Measurements from ENCODE around the gene NXN.

NXN gene

GRCh38 chr17:970364-970763 is 9.2 kb downstream of the NXN start:
- H3K4me3 ChIP-seq (ENCODE audit: low read length), result no peak overlapping the region
- no peak overlapping the region for H3K4me2 ChIP-seq (ENCODE audit: low read length)
- no peaks in the 10 kb centered on the region for H3F3A ChIP-seq (ENCODE audit: control insufficient read depth, insufficient read depth)
- H3K79me2 ChIP-seq (ENCODE audit: control insufficient read depth, low read length), result no peaks in the 10 kb centered on the region
- H4K20me1 ChIP-seq (ENCODE audit: control insufficient read depth, insufficient read depth, low read depth, low read length), result no peaks in the 10 kb centered on the region
- H3K27ac ChIP-seq (ENCODE audit: low read depth, low read length), result no peak overlapping the region
- no peaks in the 10 kb centered on the region for H3K9me2 ChIP-seq (replicated peaks; ENCODE audit: control insufficient read depth, low read length)
- H3K36me3 ChIP-seq (ENCODE audit: control insufficient read depth, low read length), result no peaks in the 10 kb centered on the region
- H3K9me3 ChIP-seq (ENCODE audit: control insufficient read depth, insufficient read depth, low read length), result no peaks in the 10 kb centered on the region
- H3K4me1 ChIP-seq (ENCODE audit: control insufficient read depth, low read length), result no peaks in the 10 kb centered on the region
- TF ChIP-seq, protein P1, sequence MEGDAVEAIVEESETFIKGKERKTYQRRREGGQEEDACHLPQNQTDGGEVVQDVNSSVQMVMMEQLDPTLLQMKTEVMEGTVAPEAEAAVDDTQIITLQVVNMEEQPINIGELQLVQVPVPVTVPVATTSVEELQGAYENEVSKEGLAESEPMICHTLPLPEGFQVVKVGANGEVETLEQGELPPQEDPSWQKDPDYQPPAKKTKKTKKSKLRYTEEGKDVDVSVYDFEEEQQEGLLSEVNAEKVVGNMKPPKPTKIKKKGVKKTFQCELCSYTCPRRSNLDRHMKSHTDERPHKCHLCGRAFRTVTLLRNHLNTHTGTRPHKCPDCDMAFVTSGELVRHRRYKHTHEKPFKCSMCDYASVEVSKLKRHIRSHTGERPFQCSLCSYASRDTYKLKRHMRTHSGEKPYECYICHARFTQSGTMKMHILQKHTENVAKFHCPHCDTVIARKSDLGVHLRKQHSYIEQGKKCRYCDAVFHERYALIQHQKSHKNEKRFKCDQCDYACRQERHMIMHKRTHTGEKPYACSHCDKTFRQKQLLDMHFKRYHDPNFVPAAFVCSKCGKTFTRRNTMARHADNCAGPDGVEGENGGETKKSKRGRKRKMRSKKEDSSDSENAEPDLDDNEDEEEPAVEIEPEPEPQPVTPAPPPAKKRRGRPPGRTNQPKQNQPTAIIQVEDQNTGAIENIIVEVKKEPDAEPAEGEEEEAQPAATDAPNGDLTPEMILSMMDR (IDR thresholded peaks at IDR 0.05; ENCODE audit: low read depth, low read length, poor library complexity, severe bottlenecking), result no peak
- no peak for TF ChIP-seq EZH2phosphoT487 (IDR thresholded peaks at IDR 0.05; ENCODE audit: borderline replicate concordance, low read length)
- H3K27me3 ChIP-seq (ENCODE audit: control insufficient read depth, low read length), result no peaks in the 10 kb centered on the region

GRCh38 chr17:969811-970355 is 9.7 kb downstream of the NXN start:
- no peaks in the 10 kb centered on the region for H3K79me2 ChIP-seq (ENCODE audit: control insufficient read depth, low read length)
- H3K27me3 ChIP-seq (ENCODE audit: control insufficient read depth, low read length), result no peaks in the 10 kb centered on the region

GRCh38 chr17:968812-969730 is 10.5 kb downstream of the NXN start:
- Histone ChIP-seq H3K9me3 (ENCODE audit: control insufficient read depth, insufficient read depth, low read length) (no peaks in the 10 kb centered on the region), H3F3A (ENCODE audit: control insufficient read depth, insufficient read depth) (no peaks in the 10 kb centered on the region), H3K36me3 (ENCODE audit: control insufficient read depth, low read length) (no peaks in the 10 kb centered on the region), H3K4me1 (ENCODE audit: control insufficient read depth, low read length) (no peaks in the 10 kb centered on the region), H3K9me2 (replicated peaks; ENCODE audit: control insufficient read depth, low read length) (no peaks in the 10 kb centered on the region), H3K27ac (ENCODE audit: low read depth, low read length) (no peak overlapping the region), H3K27me3 (ENCODE audit: control insufficient read depth, low read length) (no peaks in the 10 kb centered on the region), H4K20me1 (ENCODE audit: control insufficient read depth, insufficient read depth, low read depth, low read length) (no peaks in the 10 kb centered on the region), H3K4me2 (ENCODE audit: low read length) (no peak overlapping the region), H3K79me2 (ENCODE audit: control insufficient read depth, low read length) (no peaks in the 10 kb centered on the region), H3K4me3 (ENCODE audit: low read length) (no peak overlapping the region)
- TF ChIP-seq EZH2phosphoT487 (IDR thresholded peaks at IDR 0.05; ENCODE audit: borderline replicate concordance, low read length), result no peak

More at GRCh38 chr17:969811-970355, 9.7 kb downstream of the NXN start:
- TF ChIP-seq EZH2phosphoT487 (IDR thresholded peaks at IDR 0.05; ENCODE audit: borderline replicate concordance, low read length), result no peak
- TF ChIP-seq, protein P1 (IDR thresholded peaks at IDR 0.05; ENCODE audit: low read depth, low read length, poor library complexity, severe bottlenecking), result no peak
- Histone ChIP-seq H3K9me3 (ENCODE audit: control insufficient read depth, insufficient read depth, low read length) (no peaks in the 10 kb centered on the region), H3K36me3 (ENCODE audit: control insufficient read depth, low read length) (no peaks in the 10 kb centered on the region), H3K4me3 (ENCODE audit: low read length) (no peak overlapping the region), H3K4me1 (ENCODE audit: control insufficient read depth, low read length) (no peaks in the 10 kb centered on the region), H3F3A (ENCODE audit: control insufficient read depth, insufficient read depth) (no peaks in the 10 kb centered on the region), H3K27ac (ENCODE audit: low read depth, low read length) (no peak overlapping the region), H3K9me2 (replicated peaks; ENCODE audit: control insufficient read depth, low read length) (no peaks in the 10 kb centered on the region), H4K20me1 (ENCODE audit: control insufficient read depth, insufficient read depth, low read depth, low read length) (no peaks in the 10 kb centered on the region), H3K4me2 (ENCODE audit: low read length) (no peak overlapping the region)

GRCh38 chr17:967122-967521 is 12.5 kb downstream of the NXN start:
- TF ChIP-seq, protein P1 (IDR thresholded peaks at IDR 0.05; ENCODE audit: low read depth, low read length, poor library complexity, severe bottlenecking), result no peak
- no peak for TF ChIP-seq EZH2phosphoT487 (IDR thresholded peaks at IDR 0.05; ENCODE audit: borderline replicate concordance, low read length)
- no peaks in the 10 kb centered on the region for H3K79me2 ChIP-seq (ENCODE audit: control insufficient read depth, low read length)
- H3K4me3 ChIP-seq (ENCODE audit: low read length), result no peak overlapping the region
- H3K4me2 ChIP-seq (ENCODE audit: low read length), result no peak overlapping the region
- H4K20me1 ChIP-seq (ENCODE audit: control insufficient read depth, insufficient read depth, low read depth, low read length), result no peaks in the 10 kb centered on the region
- H3K27me3 ChIP-seq (ENCODE audit: control insufficient read depth, low read length), result no peaks in the 10 kb centered on the region
- no peaks in the 10 kb centered on the region for H3F3A ChIP-seq (ENCODE audit: control insufficient read depth, insufficient read depth)
- H3K9me2 ChIP-seq (replicated peaks; ENCODE audit: control insufficient read depth, low read length), result no peaks in the 10 kb centered on the region
- H3K4me1 ChIP-seq (ENCODE audit: control insufficient read depth, low read length), result no peaks in the 10 kb centered on the region
- no peak overlapping the region for H3K27ac ChIP-seq (ENCODE audit: low read depth, low read length)
- H3K9me3 ChIP-seq (ENCODE audit: control insufficient read depth, insufficient read depth, low read length), result no peaks in the 10 kb centered on the region
- H3K36me3 ChIP-seq (ENCODE audit: control insufficient read depth, low read length), result no peaks in the 10 kb centered on the region
